ENCODE results near the gene FCGR1A.
"Not testable (repeated sequence)": the region's sequence is repeated elsewhere in the genome, so short reads cannot be mapped to it uniquely, and the experiment has no call there.

DNA sequence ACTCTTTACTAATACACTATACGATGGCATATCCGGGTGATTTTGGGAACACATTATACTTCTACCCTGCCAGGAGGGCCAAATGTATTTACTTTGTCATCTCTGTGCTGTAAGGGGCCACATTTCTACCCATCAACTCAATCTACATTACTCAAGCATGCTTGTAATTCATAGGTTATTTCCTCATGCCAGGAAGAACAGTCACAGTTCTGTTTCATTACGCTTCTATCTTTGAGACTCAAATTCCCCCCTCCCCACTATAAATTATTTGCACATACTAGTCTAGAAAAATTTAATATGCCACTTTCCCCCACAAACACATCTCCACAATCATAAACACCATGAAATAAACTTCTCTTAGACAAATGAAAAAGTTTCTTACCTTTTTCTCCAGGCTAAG is 19.1 kb downstream of the FCGR1A start:
- TF ChIP-seq, protein P1, sequence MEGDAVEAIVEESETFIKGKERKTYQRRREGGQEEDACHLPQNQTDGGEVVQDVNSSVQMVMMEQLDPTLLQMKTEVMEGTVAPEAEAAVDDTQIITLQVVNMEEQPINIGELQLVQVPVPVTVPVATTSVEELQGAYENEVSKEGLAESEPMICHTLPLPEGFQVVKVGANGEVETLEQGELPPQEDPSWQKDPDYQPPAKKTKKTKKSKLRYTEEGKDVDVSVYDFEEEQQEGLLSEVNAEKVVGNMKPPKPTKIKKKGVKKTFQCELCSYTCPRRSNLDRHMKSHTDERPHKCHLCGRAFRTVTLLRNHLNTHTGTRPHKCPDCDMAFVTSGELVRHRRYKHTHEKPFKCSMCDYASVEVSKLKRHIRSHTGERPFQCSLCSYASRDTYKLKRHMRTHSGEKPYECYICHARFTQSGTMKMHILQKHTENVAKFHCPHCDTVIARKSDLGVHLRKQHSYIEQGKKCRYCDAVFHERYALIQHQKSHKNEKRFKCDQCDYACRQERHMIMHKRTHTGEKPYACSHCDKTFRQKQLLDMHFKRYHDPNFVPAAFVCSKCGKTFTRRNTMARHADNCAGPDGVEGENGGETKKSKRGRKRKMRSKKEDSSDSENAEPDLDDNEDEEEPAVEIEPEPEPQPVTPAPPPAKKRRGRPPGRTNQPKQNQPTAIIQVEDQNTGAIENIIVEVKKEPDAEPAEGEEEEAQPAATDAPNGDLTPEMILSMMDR (IDR thresholded peaks at IDR 0.05), result not testable (repeated sequence)
- TF ChIP-seq POLR2A, EP300 (IDR thresholded peaks at IDR 0.05): not testable (repeated sequence)

All from stomach (tissue), 4 donors.